ENCODE data around the gene MITF.

- no peak for TF ChIP-seq EZH2 (IDR thresholded peaks at IDR 0.05)
- TF ChIP-seq POLR2AphosphoS5 (IDR thresholded peaks at IDR 0.05; ENCODE audit: borderline replicate concordance, low read depth, low read length) = no peak
Observed at GRCh38 chr3:69699183-69699582, 40.1 kb upstream of the MITF start.
